Esophagus (tissue), 2 donors: ENCODE measurements around the gene KIFC3. TPM values are rescaled to one million over a fixed set of nuclear protein-coding genes. Genes with fewer than 3 reads are reported as not detected.
A peak's percentile ranks its signal among the peaks of the same experiment; 100 is the strongest.
"Not testable (repeated sequence)": the region's sequence is repeated elsewhere in the genome, so short reads cannot be mapped to it uniquely, and the experiment has no call there.

ENCODE experiments used
- H3K27ac ChIP-seq, 2 donors: one replicate each; pipeline ENCODE4 v1.5.1; 2013; ENCODE audit warnings: low read depth in 2 of 2, mild to moderate bottlenecking in 2 of 2, inconsistent platforms in 1 of 2, low read length in 1 of 2, moderate library complexity in 1 of 2
- H3K27me3 ChIP-seq, 2 donors: one replicate each; pipeline ENCODE4 v1.6.1; 2013; ENCODE audit warnings: low read length in 2 of 2, control low read depth in 1 of 2, mild to moderate bottlenecking in 1 of 2; ENCODE audit not compliant: insufficient read depth in 2 of 2, control insufficient read depth in 1 of 2
- H3K36me3 ChIP-seq, 2 donors: one replicate each; pipeline ENCODE4 v1.6.1; 2013; ENCODE audit warnings: low read length in 1 of 2; ENCODE audit not compliant: control insufficient read depth in 2 of 2, insufficient read depth in 2 of 2
- H3K4me1 ChIP-seq, 2 donors: one replicate each; pipeline ENCODE4 v1.6.1; 2013; ENCODE audit warnings: low read length in 1 of 2; ENCODE audit not compliant: control insufficient read depth in 2 of 2, insufficient read depth in 2 of 2
- H3K4me3 ChIP-seq, 2 donors: one replicate each; pipeline ENCODE4 v1.5.1; 2013; ENCODE audit warnings: low read length in 2 of 2, mild to moderate bottlenecking in 2 of 2, low read depth in 1 of 2, moderate library complexity in 1 of 2
- H3K9me3 ChIP-seq, 2 donors: one replicate each; pipeline ENCODE4 v1.6.1; 2013; ENCODE audit warnings: mild to moderate bottlenecking in 2 of 2, low read depth in 1 of 2, low read length in 1 of 2, moderate library complexity in 1 of 2; ENCODE audit not compliant: control insufficient read depth in 2 of 2, insufficient read depth in 1 of 2
- WGBS, 2 donors: extraction: QIAGEN DNeasy Blood & Tissue Kit; methylation state at CpG; one replicate each; pipeline ENCODE4 v1.1.7; 2013; 5-methylcytosine and 5-hydroxymethylcytosine counted together
- polyA plus RNA-seq, 2 donors: library from polyadenylated mRNA; stranded (reverse); fragments of 200-250 nt; gene quantifications; one replicate each; pipeline ENCODE4 v1.2.3, GENCODE V29; 2013
- donor health status: healthy with polysubstance abuse.
- donor health status: Bipolar disorder and iron deficiency.

Gene KIFC3
- polyA plus RNA-seq, 2 donors, result 21.9 to 65.1 TPM

- peaks cover 0 to 34% of the 10 kb centered on the region in 2 donors for H3K4me1 ChIP-seq
- H3K9me3 ChIP-seq, result no peaks in the 10 kb centered on the region
- H3K27me3 ChIP-seq, result no peaks in the 10 kb centered on the region
- 66 to 83% methylated on average over 3 of the region's 3 CpGs for WGBS, 2 donors
- no peak overlapping the region for H3K27ac ChIP-seq
- no peak overlapping the region for H3K4me3 ChIP-seq
- no peaks in the 10 kb centered on the region for H3K36me3 ChIP-seq
These were observed 12.6 kb upstream of the KIFC3 start for GRCh38 chr16:57814896-57815295.

- H3K9me3 ChIP-seq, result no peaks in the 10 kb centered on the region
- no peak overlapping the region for H3K4me3 ChIP-seq
- 80 to 85% methylated on average over 8 of the region's 8 CpGs for WGBS, 2 donors
- no peak overlapping the region for H3K27ac ChIP-seq
- H3K27me3 ChIP-seq, result no peaks in the 10 kb centered on the region
- peaks cover 0 to 35% of the 10 kb centered on the region in 2 donors for H3K4me1 ChIP-seq
- no peaks in the 10 kb centered on the region for H3K36me3 ChIP-seq
These were observed 11.2 kb upstream of the KIFC3 start for GRCh38 chr16:57813466-57813865.

- H3K4me3 ChIP-seq, H3K36me3 ChIP-seq, H3K27me3 ChIP-seq, H3K9me3 ChIP-seq, H3K27ac ChIP-seq: not testable (repeated sequence)
- 86 to 88% methylated on average over 8 of the region's 8 CpGs for WGBS, 2 donors
- H3K4me1 ChIP-seq, result peaks cover 0 to 34% of the 10 kb centered on the region in 2 donors
These were observed 9.0 kb upstream of the KIFC3 start for GRCh38 chr16:57811340-57811739.

- H3K27me3 ChIP-seq, result no peaks in the 10 kb centered on the region
- peak overlapping the region; percentile 82 to 87 for H3K27ac ChIP-seq
- H3K4me1 ChIP-seq, result peaks cover 0 to 28% of the 10 kb centered on the region in 2 donors
- no peaks in the 10 kb centered on the region for H3K9me3 ChIP-seq
- H3K4me3 ChIP-seq, result peak overlapping the region in 1 of 2 donors; percentile 14
- H3K36me3 ChIP-seq, result no peaks in the 10 kb centered on the region
- WGBS, 2 donors, result 28 to 37% methylated on average over 14 of the region's 14 CpGs
These were observed 8.1 kb upstream of the KIFC3 start for GRCh38 chr16:57810197-57811031.

- peaks cover 0 to 21% of the 10 kb centered on the region in 2 donors for H3K4me1 ChIP-seq
- H3K9me3 ChIP-seq, result no peaks in the 10 kb centered on the region
- H3K27ac ChIP-seq, result peak overlapping the region; percentile 82 to 86
- no peaks in the 10 kb centered on the region for H3K36me3 ChIP-seq
- WGBS, 2 donors, result 83 to 85% methylated on average over 15 of the region's 15 CpGs
- H3K27me3 ChIP-seq, result no peaks in the 10 kb centered on the region
- H3K4me3 ChIP-seq, result peak overlapping the region in 1 of 2 donors; percentile 14
These were observed 7.2 kb upstream of the KIFC3 start for GRCh38 chr16:57809276-57810196.

GRCh38 chr16:57808589-57809228 lies 6.4 kb upstream of the KIFC3 start:
- no peaks in the 10 kb centered on the region for H3K36me3 ChIP-seq
- H3K4me3 ChIP-seq, result no peak overlapping the region
- H3K27me3 ChIP-seq, result no peaks in the 10 kb centered on the region
- H3K4me1 ChIP-seq, result peaks cover 0 to 19% of the 10 kb centered on the region in 2 donors
- H3K27ac ChIP-seq, result peak overlapping the region in 1 of 2 donors; percentile 0
- no peaks in the 10 kb centered on the region for H3K9me3 ChIP-seq
- 54 to 62% methylated on average over 2 of the region's 2 CpGs for WGBS, 2 donors

GRCh38 chr16:57807968-57808528 lies 5.8 kb upstream of the KIFC3 start:
- 3 to 6% methylated on average over 16 of the region's 16 CpGs for WGBS, 2 donors
- Histone ChIP-seq H3K4me1 (peaks cover 0 to 16% of the 10 kb centered on the region in 2 donors), H3K4me3 (peak overlapping the region in 1 of 2 donors; percentile 26), H3K27ac (peak overlapping the region in 1 of 2 donors; percentile 17), H3K9me3 (no peaks in the 10 kb centered on the region), H3K36me3 (no peaks in the 10 kb centered on the region), H3K27me3 (no peaks in the 10 kb centered on the region)

- WGBS, 2 donors, result 70 to 76% methylated on average over 7 of the region's 7 CpGs
- Histone ChIP-seq H3K9me3 (no peaks in the 10 kb centered on the region), H3K4me1 (peaks cover 4 to 22% of the 10 kb centered on the region in 2 donors), H3K36me3 (no peaks in the 10 kb centered on the region), H3K27me3 (no peaks in the 10 kb centered on the region), H3K27ac (peak overlapping the region; percentile 14 to 24), H3K4me3 (no peak overlapping the region)
These were observed 5.1 kb upstream of the KIFC3 start for GRCh38 chr16:57807252-57807967.
